B cell (primary cell): Measurements from ENCODE around the gene GUCA1A. TPM values are rescaled to one million over a fixed set of nuclear protein-coding genes. Genes with fewer than 3 reads are reported as not detected.

ENCODE experiments used
- ATAC-seq: fragments of 200-7000 bp; cut with Tn5 transposase; one replicate; pipeline ENCODE4 v1.10.0; 2021; ENCODE audit warnings: low read depth, mild to moderate bottlenecking, moderate number of reproducible peaks, moderate library complexity
- CTCF ChIA-PET: fragments of 350-600 bp; sonication (Branson Sonifier 250); formaldehyde crosslinking; loops from one replicate; lab custom pipeline; 2021; ENCODE audit warnings: antibody characterized with exemption, inconsistent platforms; lab: Charles Lee
- POLR2A ChIA-PET: fragments of 350-600 bp; sonication (Branson Sonifier 250); formaldehyde crosslinking; loops from one replicate; lab custom pipeline; 2021; ENCODE audit warnings: antibody characterized with exemption; lab: Charles Lee
- DNase-seq: peaks from one replicate; pipeline ENCODE4 v3.0.0; 2013
- H2AFZ ChIP-seq: 2 replicates; pipeline ENCODE4 v1.6.1; 2012; ENCODE audit warnings: mild to moderate bottlenecking, low read depth, low read length; ENCODE audit not compliant: insufficient read depth, poor library complexity, severe bottlenecking
- H3K27ac ChIP-seq, 2 donors: 1 replicate in 1 of 2; 2 replicates in 1 of 2; pipeline ENCODE4 v1.5.1; 2012 to 2013; ENCODE audit warnings: low read length in 2 of 2, mild to moderate bottlenecking in 2 of 2, moderate library complexity in 1 of 2
- H3K27me3 ChIP-seq, 4 experiments: fragments of 200-600 bp in 1 of 4; sonication (generic) in 1 of 4; replicated peaks in 1 of 4; 1 replicate in 2 of 4; 2 replicates in 2 of 4; pipeline versions ENCODE4 v1.6.1 to v1.7.0; 2013 to 2016; ENCODE audit warnings: low read length in 3 of 4, mild to moderate bottlenecking in 2 of 4, mixed read lengths in 1 of 4, moderate library complexity in 1 of 4; ENCODE audit not compliant: insufficient read depth in 4 of 4, control insufficient read depth in 3 of 4; ENCODE audit errors: control extremely low read depth in 1 of 4
- H3K36me3 ChIP-seq, 2 experiments: replicated peaks in 1 of 2; 1 replicate in 1 of 2; 2 replicates in 1 of 2; pipeline versions ENCODE4 v1.6.1 to v1.7.1; 2013; ENCODE audit warnings: low read length in 1 of 2; ENCODE audit not compliant: insufficient read depth in 2 of 2, control insufficient read depth in 1 of 2; ENCODE audit errors: control extremely low read depth in 1 of 2, extremely low read depth in 1 of 2
- H3K4me1 ChIP-seq, 2 donors: fragments of 200-600 bp in 1 of 2; sonication (generic) in 1 of 2; 1 replicate in 1 of 2; 2 replicates in 1 of 2; pipeline versions ENCODE4 v1.5.1 to v1.6.1; 2013 to 2017; ENCODE audit warnings: low read length in 2 of 2; ENCODE audit not compliant: control insufficient read depth in 2 of 2, insufficient read depth in 2 of 2
- H3K4me2 ChIP-seq: replicated peaks from 2 replicates; pipeline ENCODE3; 2012; ENCODE audit warnings: mild to moderate bottlenecking, low read depth, low read length; ENCODE audit not compliant: poor library complexity, severe bottlenecking
- H3K4me3 ChIP-seq, 5 experiments: fragments of 200-600 bp in 1 of 5; sonication (generic) in 1 of 5; 1 replicate in 3 of 5; 2 replicates in 2 of 5; pipeline versions ENCODE4 v1.5.1 to v1.7.0; 2011 to 2016; ENCODE audit warnings: low read length in 4 of 5, mild to moderate bottlenecking in 4 of 5, low read depth in 2 of 5, control low read depth in 1 of 5, moderate library complexity in 1 of 5; ENCODE audit not compliant: insufficient read depth in 1 of 5; ENCODE audit errors: control extremely low read depth in 1 of 5, extremely low read depth in 1 of 5
- H3K79me2 ChIP-seq: fragments of 200-600 bp; sonication (generic); one replicate; pipeline ENCODE4 v1.6.0; 2016; ENCODE audit warnings: low read length; ENCODE audit not compliant: control insufficient read depth, insufficient read depth
- H3K9ac ChIP-seq: fragments of 200-600 bp; sonication (generic); 2 replicates; pipeline ENCODE4 v1.6.1; 2017; ENCODE audit warnings: mild to moderate bottlenecking, low read length, moderate library complexity
- H3K9me3 ChIP-seq, 3 donors: one replicate each; pipeline versions ENCODE4 v1.6.1 to v1.7.1; 2013; ENCODE audit warnings: low read length in 2 of 3; ENCODE audit not compliant: control insufficient read depth in 2 of 3, insufficient read depth in 1 of 3; ENCODE audit errors: control extremely low read depth in 1 of 3
- H4K20me1 ChIP-seq: 2 replicates; pipeline ENCODE4 v1.6.0; 2012; ENCODE audit warnings: mild to moderate bottlenecking, low read length; ENCODE audit not compliant: insufficient read depth, control insufficient read depth, poor library complexity, severe bottlenecking
- H3K27ac Mint-ChIP-seq: one replicate; pipeline ENCODE4 v1.8.0; 2021; ENCODE audit warnings: mixed read lengths
- H3K27me3 Mint-ChIP-seq: one replicate; pipeline ENCODE4 v1.8.0; 2021; ENCODE audit warnings: mixed read lengths
- H3K4me1 Mint-ChIP-seq: one replicate; pipeline ENCODE4 v1.8.0; 2021; ENCODE audit warnings: mixed read lengths
- H3K4me3 Mint-ChIP-seq: one replicate; pipeline ENCODE4 v1.8.0; 2021; ENCODE audit warnings: mixed read lengths
- H3K9me3 Mint-ChIP-seq: one replicate; pipeline ENCODE4 v1.8.0; 2022; ENCODE audit warnings: mixed read lengths; ENCODE audit not compliant: insufficient read depth
- EZH2 ChIP-seq: IDR thresholded peaks from 2 replicates; pipeline ENCODE4 v1.6.1; 2012; ENCODE audit warnings: borderline replicate concordance, low read depth, mild to moderate bottlenecking, moderate library complexity, low read length; ENCODE audit not compliant: insufficient read depth, poor library complexity, severe bottlenecking
- WGBS: methylation state at CpG from one replicate; pipeline ENCODE4 v1.1.5; 2013; ENCODE audit warnings: missing lambda C conversion rate; ENCODE audit not compliant: insufficient coverage; 5-methylcytosine and 5-hydroxymethylcytosine counted together
- intact Hi-C: fragments of 100-400 bp; cut with micrococcal nuclease; formaldehyde crosslinking; loops from one replicate; pipeline ENCODE4 v1.10.0; 2022
- polyA plus RNA-seq: library from polyadenylated mRNA; depleted of rRNA; stranded (reverse); fragments of >200 nt; gene quantifications from 2 replicates; pipeline ENCODE4 v1.2.3, GENCODE V29; 2012
- total RNA-seq, 2 donors: library from RNA; stranded (reverse); fragments of 120-200 nt in 1 of 2; gene quantifications; 1 replicate in 1 of 2; 2 replicates in 1 of 2; pipeline versions ENCODE4 v1.2.3 to v1.2.4, GENCODE V29; 2013 to 2022
- TF ChIP-seq, protein P1 (sequence below): fragments of 200-600 bp; IDR thresholded peaks from one replicate; pipeline ENCODE4 v1.8.0; 2022; ENCODE audit warnings: antibody characterized with exemption, mild to moderate bottlenecking

Gene GUCA1A
- total and polyA plus RNA-seq, 2 donors (not counting 1 experiment from before 2014, with no cell fraction given): not detected

DNA sequence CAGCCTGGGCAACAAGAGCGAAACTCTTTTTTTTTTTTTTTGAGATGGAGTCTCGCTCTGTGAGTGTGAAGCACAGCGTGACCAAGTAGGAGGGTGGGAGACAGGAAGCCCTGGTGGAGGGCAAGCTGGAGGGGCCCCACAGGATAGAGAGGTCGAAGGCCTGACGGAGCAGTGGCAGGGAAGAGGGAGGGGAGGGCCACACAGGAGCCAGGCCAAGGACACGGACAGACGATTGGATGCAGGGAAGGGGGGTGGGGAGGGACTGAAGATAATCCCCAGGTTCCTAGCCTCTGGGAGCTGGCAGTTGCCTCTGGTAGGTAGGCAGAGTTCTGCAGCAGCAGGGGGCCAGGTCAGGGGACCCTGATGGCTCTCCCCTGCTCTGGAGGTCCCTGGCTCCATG is 10.8 kb upstream of the GUCA1A start:
- no peaks in the 10 kb centered on the region for H3K4me1 Mint-ChIP-seq
- CTCF ChIA-PET: interaction anchor here (1.6 kb wide), 1 partner anchor 376 kb away, joined by 4 read pairs; no protein-coding TSS in a partner anchor
- 34% methylated on average over 7 of the region's 7 CpGs for WGBS
- Histone ChIP-seq H3K27me3 (peaks cover 0 to 6% (median 0%) of the 10 kb centered on the region in 4 experiments), H3K79me2 (no peaks in the 10 kb centered on the region), H3K4me1 (no peaks in the 10 kb centered on the region), H3K9me3 (no peaks in the 10 kb centered on the region), H3K9ac (no peak overlapping the region), H3K27ac (no peak overlapping the region), H2AFZ (no peak overlapping the region), H3K4me3 (no peak overlapping the region), H3K36me3 (no peaks in the 10 kb centered on the region), H3K4me2 (no peak overlapping the region), H4K20me1 (no peaks in the 10 kb centered on the region)
- POLR2A ChIA-PET: interaction anchor here (0.7 kb wide), 1 partner anchor 57 kb away, joined by 3 read pairs; no protein-coding TSS in a partner anchor
- no peak for TF ChIP-seq EZH2
- TF ChIP-seq, protein P1, sequence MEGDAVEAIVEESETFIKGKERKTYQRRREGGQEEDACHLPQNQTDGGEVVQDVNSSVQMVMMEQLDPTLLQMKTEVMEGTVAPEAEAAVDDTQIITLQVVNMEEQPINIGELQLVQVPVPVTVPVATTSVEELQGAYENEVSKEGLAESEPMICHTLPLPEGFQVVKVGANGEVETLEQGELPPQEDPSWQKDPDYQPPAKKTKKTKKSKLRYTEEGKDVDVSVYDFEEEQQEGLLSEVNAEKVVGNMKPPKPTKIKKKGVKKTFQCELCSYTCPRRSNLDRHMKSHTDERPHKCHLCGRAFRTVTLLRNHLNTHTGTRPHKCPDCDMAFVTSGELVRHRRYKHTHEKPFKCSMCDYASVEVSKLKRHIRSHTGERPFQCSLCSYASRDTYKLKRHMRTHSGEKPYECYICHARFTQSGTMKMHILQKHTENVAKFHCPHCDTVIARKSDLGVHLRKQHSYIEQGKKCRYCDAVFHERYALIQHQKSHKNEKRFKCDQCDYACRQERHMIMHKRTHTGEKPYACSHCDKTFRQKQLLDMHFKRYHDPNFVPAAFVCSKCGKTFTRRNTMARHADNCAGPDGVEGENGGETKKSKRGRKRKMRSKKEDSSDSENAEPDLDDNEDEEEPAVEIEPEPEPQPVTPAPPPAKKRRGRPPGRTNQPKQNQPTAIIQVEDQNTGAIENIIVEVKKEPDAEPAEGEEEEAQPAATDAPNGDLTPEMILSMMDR: no peak
- DNase-seq (no peak), ATAC-seq (no peak)
- intact Hi-C loops: no loop called here
- H3K27me3 Mint-ChIP-seq: peaks cover 17% of the 10 kb centered on the region
- H3K27ac Mint-ChIP-seq: no peak overlapping the region
- H3K4me3 Mint-ChIP-seq: no peak overlapping the region
- no peaks in the 10 kb centered on the region for H3K9me3 Mint-ChIP-seq

DNA sequence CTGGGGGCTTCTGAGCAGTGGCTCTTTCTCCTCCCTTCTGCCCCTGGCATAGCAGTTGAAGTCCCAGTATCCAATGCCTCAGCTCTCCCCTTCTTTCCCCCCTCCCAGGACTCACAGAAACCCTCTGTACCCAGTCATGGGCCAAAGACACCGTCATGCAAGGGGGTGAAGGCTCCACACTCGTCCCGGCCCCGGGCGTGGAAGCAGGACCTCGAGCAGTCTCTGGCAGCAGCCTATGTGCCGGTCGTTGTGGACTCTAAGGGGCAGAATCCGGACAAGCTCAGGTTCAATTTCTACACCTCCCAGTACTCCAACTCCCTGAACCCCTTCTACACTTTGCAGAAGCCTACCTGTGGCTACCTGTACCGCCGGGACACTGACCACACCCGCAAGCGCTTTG is 10.4 kb upstream of the GUCA1A start:
- no peaks in the 10 kb centered on the region for H3K9me3 ChIP-seq
- no peaks in the 10 kb centered on the region for H3K4me1 ChIP-seq
- 91% methylated on average over 13 of the region's 13 CpGs for WGBS
- no peak overlapping the region for H3K27ac ChIP-seq
- POLR2A ChIA-PET: no interaction called here
- H3K4me2 ChIP-seq: no peak overlapping the region
- no peaks in the 10 kb centered on the region for H4K20me1 ChIP-seq
- H3K79me2 ChIP-seq: no peaks in the 10 kb centered on the region
- ATAC-seq (no peak), DNase-seq (no peak)
- H3K27me3 ChIP-seq: peaks cover 0 to 6% (median 0%) of the 10 kb centered on the region in 4 experiments
- Mint-ChIP-seq H3K9me3 (no peaks in the 10 kb centered on the region), H3K27ac (no peak overlapping the region), H3K4me3 (no peak overlapping the region), H3K4me1 (no peaks in the 10 kb centered on the region), H3K27me3 (peaks cover 17% of the 10 kb centered on the region)
- no peak overlapping the region for H2AFZ ChIP-seq
- no peak overlapping the region for H3K9ac ChIP-seq
- CTCF ChIA-PET: interaction anchor here (1.6 kb wide), 1 partner anchor 377 kb away, joined by 4 read pairs; no protein-coding TSS in a partner anchor
- no peak overlapping the region for H3K4me3 ChIP-seq
- TF ChIP-seq, protein P1: no peak
- no peak for TF ChIP-seq EZH2
- H3K36me3 ChIP-seq: no peaks in the 10 kb centered on the region
- intact Hi-C loops: no loop called here
